Adrenal gland (tissue), 12 donors: Measurements from ENCODE around the gene TSC22D4. TPM values are rescaled to one million over a fixed set of nuclear protein-coding genes. Genes with fewer than 3 reads are reported as not detected.
"Not testable (repeated sequence)": the region's sequence is repeated elsewhere in the genome, so short reads cannot be mapped to it uniquely, and the experiment has no call there.

Source experiments
- DNase-seq, 7 donors: peaks; one replicate each; pipeline ENCODE4 v3.0.0-alpha.2; 2019 to 2020
- H3K27ac ChIP-seq, 5 donors: fragments of 200-600 bp; sonication (generic) in 4 of 5; 1 replicate in 3 of 5; 2 replicates in 2 of 5; pipeline versions ENCODE4 v1.5.1 to v1.8.0; 2016 to 2020; ENCODE audit warnings: mild to moderate bottlenecking in 1 of 5
- H3K27me3 ChIP-seq: fragments of 200-600 bp; 2 replicates; pipeline ENCODE4 v1.8.0; 2021
- H3K36me3 ChIP-seq, 2 donors: fragments of 200-600 bp; replicated peaks in 1 of 2; 1 replicate in 1 of 2; 2 replicates in 1 of 2; pipeline versions ENCODE4 v1.5.1 to v1.8.0; 2018 to 2022
- H3K4me1 ChIP-seq, 2 donors: fragments of 200-600 bp; replicated peaks in 1 of 2; 1 replicate in 1 of 2; 2 replicates in 1 of 2; pipeline versions ENCODE4 v1.5.1 to v1.8.0; 2018 to 2021
- H3K4me3 ChIP-seq, 4 donors: fragments of 200-600 bp; sonication (generic) in 3 of 4; one replicate each; pipeline ENCODE4 v1.5.1; 2016 to 2018
- H3K9me3 ChIP-seq, 3 donors: fragments of 200-600 bp; sonication (generic) in 1 of 3; replicated peaks in 1 of 3; 1 replicate in 2 of 3; 2 replicates in 1 of 3; pipeline versions ENCODE4 v1.5.1 to v1.8.0; 2016 to 2021
- POLR2A ChIP-seq, 2 donors: fragments of 450-650 bp; IDR thresholded peaks; one replicate each; pipeline ENCODE4 v1.6.1; 2017; ENCODE audit warnings: antibody characterized with exemption in 2 of 2, mild to moderate bottlenecking in 2 of 2, moderate library complexity in 1 of 2
- WGBS, 4 donors: extraction: QIAGEN DNeasy Blood & Tissue Kit in 2 of 4; methylation state at CpG; one replicate each; pipeline versions ENCODE4 v1.1.5 to v1.1.7; 2013 to 2017; 5-methylcytosine and 5-hydroxymethylcytosine counted together
- intact Hi-C, 2 donors: fragments of 100-400 bp; cut with DNase I; formaldehyde crosslinking; loops; one replicate each; pipeline versions ENCODE4 v1.14.1 to v1.15.0; 2022 to 2023
- polyA plus RNA-seq, 3 donors: library from polyadenylated mRNA; stranded (reverse); fragments of 200-250 nt in 2 of 3; fragments of 350-450 nt in 1 of 3; fragmentation: Illumina TruSeq in 1 of 3; extraction: RNeasy Lipid Tissue Mini Kit (QIAGEN cat#74804) in 1 of 3; gene quantifications; one replicate each; pipeline ENCODE4 v1.2.3, GENCODE V29; 2013 to 2014
- total RNA-seq, 9 donors: library from RNA; depleted of rRNA in 4 of 9; stranded (reverse); fragments of >200 nt in 4 of 9; fragments of 120-200 nt in 1 of 9; fragmentation: NEBNext Ultra II Directional in 1 of 9; extraction: Animal tissue kit (Norgen Biotek cat#: 25700) in 1 of 9; gene quantifications; one replicate each; pipeline versions ENCODE4 v1.1.0 to v1.2.4, GENCODE V29; 2013 to 2023
- TF ChIP-seq, protein P1 (sequence below), 6 experiments: fragments of 450-650 bp in 4 of 6; fragments of 200-600 bp in 2 of 6; sonication (generic) in 1 of 6; IDR thresholded peaks; 1 replicate in 5 of 6; 2 replicates in 1 of 6; pipeline versions ENCODE4 v1.5.1 to v1.8.0; 2016 to 2021; ENCODE audit warnings: antibody characterized with exemption in 6 of 6, mild to moderate bottlenecking in 2 of 6, moderate library complexity in 1 of 6
- donor health status: healthy with polysubstance abuse.
- donor health status: Bipolar disorder and iron deficiency.
- donor health status: DM: yes; HTN: yes; CAD: no.
- donor health status: DM: no; HTN: no; CAD: no.
- donor health status: DM: no; HTN: no; CAD: no.
- donor health status: DM: yes; HTN: yes; CAD: no.

TSC22D4 gene
- total and polyA plus RNA-seq, 12 donors = 11.2 to 96.1 (median 60.7) TPM

DNA sequence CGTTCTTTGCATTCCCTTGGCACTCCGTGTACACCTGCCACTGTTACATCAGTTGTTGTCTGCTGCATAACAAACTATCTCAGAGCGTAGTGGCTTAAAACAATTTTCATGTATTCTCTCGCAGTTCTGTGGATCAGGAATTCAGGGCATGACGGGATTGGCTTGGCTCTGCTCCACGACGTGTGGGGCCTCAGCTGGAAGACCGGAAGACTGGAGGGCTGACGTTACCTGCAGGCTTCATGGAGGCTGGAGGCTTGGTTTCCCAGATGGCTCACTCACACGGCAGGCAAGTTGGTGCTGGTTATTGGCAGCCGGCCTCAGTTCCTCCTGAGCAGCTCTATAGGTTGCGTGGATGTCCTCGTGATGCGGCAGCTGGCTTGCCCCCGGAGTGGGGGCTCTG, 30.2 kb upstream of the TSC22D4 start:
- H3K27me3 ChIP-seq = no peaks in the 10 kb centered on the region
- no peaks in the 10 kb centered on the region for H3K9me3 ChIP-seq
- H3K4me1 ChIP-seq = no peaks in the 10 kb centered on the region
- peak in 4 of 7 donors; percentile 25 to 62 (median 34) for DNase-seq
- H3K4me3 ChIP-seq = no peak overlapping the region
- H3K27ac ChIP-seq = no peak overlapping the region
- intact Hi-C loops = no loop called here
- TF ChIP-seq POLR2A (IDR thresholded peaks at IDR 0.05) = no peak
- TF ChIP-seq, protein P1, sequence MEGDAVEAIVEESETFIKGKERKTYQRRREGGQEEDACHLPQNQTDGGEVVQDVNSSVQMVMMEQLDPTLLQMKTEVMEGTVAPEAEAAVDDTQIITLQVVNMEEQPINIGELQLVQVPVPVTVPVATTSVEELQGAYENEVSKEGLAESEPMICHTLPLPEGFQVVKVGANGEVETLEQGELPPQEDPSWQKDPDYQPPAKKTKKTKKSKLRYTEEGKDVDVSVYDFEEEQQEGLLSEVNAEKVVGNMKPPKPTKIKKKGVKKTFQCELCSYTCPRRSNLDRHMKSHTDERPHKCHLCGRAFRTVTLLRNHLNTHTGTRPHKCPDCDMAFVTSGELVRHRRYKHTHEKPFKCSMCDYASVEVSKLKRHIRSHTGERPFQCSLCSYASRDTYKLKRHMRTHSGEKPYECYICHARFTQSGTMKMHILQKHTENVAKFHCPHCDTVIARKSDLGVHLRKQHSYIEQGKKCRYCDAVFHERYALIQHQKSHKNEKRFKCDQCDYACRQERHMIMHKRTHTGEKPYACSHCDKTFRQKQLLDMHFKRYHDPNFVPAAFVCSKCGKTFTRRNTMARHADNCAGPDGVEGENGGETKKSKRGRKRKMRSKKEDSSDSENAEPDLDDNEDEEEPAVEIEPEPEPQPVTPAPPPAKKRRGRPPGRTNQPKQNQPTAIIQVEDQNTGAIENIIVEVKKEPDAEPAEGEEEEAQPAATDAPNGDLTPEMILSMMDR (IDR thresholded peaks at IDR 0.05) = no peak
- no peaks in the 10 kb centered on the region for H3K36me3 ChIP-seq
- WGBS, 4 donors = 74 to 80% (median 77%) methylated on average over 14 to 15 of the region's 15 CpGs

DNA sequence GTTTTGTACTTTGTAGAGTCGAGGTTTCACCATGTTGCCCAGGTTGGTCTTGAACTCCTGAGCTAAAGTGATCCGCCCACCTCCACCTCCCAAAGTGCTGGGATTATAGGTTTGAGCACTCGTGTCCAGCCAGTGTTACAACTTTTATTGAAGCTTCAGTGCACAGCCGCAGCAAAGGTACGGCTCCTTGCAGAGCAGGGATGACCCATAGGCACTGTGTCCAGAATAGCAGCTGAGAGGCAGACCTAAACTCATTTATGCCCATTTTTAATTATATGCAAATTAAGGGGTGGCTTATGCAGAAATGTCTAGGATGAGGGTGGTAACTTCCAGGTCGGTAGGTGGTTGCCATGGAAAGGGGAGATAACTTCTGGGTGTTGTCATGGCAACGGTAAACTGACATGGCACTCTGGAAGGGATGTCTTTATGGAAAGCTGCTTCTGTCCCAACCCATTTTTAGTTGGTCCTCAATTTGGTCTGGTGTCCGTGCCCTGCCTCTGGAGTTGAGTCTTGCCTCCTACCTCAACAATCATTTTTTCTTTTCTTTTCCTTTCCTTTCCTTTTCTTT, 27.4 kb upstream of the TSC22D4 start:
- TF ChIP-seq, protein P1 (IDR thresholded peaks at IDR 0.05) = no peak
- no peak for TF ChIP-seq POLR2A (IDR thresholded peaks at IDR 0.05)
- DNase-seq = no peak
- Histone ChIP-seq H3K27ac (no peak overlapping the region), H3K4me1 (no peaks in the 10 kb centered on the region), H3K9me3 (no peaks in the 10 kb centered on the region), H3K36me3 (no peaks in the 10 kb centered on the region), H3K27me3 (no peaks in the 10 kb centered on the region), H3K4me3 (no peak overlapping the region)
- 63 to 70% (median 68%) methylated on average over 8 of the region's 8 CpGs for WGBS, 4 donors
- intact Hi-C loops = no loop called here

DNA sequence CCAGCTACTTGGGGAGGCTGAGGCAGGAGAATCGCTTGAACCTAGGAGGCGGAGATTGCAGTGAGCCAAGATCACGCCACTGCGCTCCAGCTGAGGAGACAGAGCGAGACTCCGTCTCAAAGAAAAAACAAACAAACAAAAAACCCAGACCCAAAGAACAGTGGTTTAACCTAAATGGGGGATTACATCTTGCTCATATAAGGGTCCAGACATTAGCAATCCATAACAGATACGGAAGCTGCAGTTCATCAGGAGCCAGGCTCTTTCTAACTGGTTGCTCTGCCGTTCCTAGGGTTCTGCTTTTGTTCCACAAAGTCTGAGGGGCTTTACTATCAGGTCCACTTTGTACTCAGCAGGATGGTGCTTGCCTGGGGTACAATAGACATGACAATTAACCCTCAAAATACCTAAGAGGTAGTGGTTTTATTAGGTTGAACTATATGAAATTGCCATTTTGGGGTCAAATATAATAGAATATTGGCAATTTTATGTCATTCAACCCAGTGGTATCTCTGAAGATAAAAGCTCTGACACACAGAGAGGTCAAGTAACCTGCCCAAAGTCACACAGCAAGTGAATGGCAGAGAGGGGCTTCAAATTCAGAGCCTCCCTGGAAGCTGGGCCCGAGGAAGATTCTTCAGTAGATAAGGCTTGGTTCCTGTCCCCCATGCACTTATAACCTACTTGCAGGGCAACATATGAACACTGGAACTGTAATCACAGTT, 26.0 kb upstream of the TSC22D4 start:
- Histone ChIP-seq H3K36me3 (no peaks in the 10 kb centered on the region), H3K27me3 (no peaks in the 10 kb centered on the region), H3K4me3 (no peak overlapping the region), H3K9me3 (no peaks in the 10 kb centered on the region), H3K27ac (no peak overlapping the region), H3K4me1 (no peaks in the 10 kb centered on the region)
- DNase-seq = no peak
- intact Hi-C loops = no loop called here
- TF ChIP-seq, protein P1 (IDR thresholded peaks at IDR 0.05) = no peak
- no peak for TF ChIP-seq POLR2A (IDR thresholded peaks at IDR 0.05)
- 89 to 97% (median 94%) methylated on average over 9 of the region's 9 CpGs for WGBS, 4 donors

DNA sequence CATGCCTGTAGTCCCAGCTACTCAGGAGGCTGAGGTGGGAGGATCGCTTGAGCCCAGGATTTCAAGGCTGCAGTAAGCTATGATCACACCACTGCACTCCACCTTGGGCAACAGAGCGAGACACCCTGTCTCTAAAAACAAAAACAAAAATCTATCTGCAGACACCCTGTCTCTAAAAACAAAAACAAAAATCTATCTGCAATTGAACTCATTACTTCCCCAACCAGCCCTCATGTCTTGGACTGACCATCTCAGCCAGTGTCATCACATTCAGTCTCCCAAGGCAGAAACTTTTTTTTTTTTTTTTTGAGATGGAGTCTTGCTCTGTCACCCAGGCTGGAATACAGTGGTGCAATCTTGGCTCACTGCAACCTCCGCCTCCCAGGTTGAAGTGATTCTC, 25.0 kb upstream of the TSC22D4 start:
- H3K27me3 ChIP-seq, intact Hi-C loops, H3K27ac ChIP-seq, H3K9me3 ChIP-seq, H3K36me3 ChIP-seq, H3K4me3 ChIP-seq, H3K4me1 ChIP-seq, DNase-seq: not testable (repeated sequence)
- 91 to 98% (median 94%) methylated on average over 3 of the region's 3 CpGs for WGBS, 4 donors

DNA sequence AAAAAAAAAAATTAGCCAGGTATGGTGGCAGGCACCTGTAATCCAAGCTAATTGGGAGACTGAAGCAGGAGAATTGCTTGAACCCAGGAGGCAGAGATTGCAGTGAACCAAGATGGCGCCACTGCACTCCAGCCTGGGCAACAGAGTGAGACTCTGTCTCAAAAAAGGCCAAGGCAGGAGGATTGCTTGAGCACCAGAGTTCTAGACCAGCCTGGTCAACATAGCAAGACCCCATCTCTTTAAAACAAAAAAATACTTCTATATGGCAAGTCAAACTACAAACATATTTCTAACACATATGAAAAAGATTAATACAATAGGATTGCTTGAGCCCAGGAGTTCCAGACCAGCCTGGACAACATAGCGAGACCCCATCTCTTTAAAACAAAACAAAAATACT, 21.7 kb upstream of the TSC22D4 start:
- intact Hi-C loops, H3K36me3 ChIP-seq, DNase-seq, H3K4me1 ChIP-seq, H3K27ac ChIP-seq, H3K4me3 ChIP-seq, H3K27me3 ChIP-seq, H3K9me3 ChIP-seq: not testable (repeated sequence)
- 84 to 95% (median 89%) methylated on average over 2 of the region's 2 CpGs for WGBS, 4 donors
